Measurements from ENCODE around the gene ELP1.

ELP1 gene

DNA sequence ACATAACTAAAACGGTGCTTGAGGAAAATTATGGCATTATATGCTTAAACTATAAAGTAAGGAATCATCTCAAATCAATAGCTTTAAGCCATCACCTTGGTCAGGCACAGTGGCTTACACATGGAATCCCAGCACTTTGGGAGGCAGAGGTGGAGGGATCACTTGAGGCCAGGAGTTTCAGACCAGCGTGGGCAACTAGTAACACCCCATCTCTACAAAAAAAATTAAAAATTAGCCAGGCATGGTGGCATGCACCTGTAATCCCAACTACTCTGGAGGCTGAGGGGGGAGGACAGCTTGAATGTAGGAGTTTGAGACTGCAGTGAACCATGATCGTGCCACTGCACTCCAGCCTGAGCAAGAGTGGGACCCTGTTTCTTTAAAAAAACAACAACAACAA is 49.2 kb downstream of the ELP1 start:
- no peak overlapping the region for H3K9ac ChIP-seq (ENCODE audit: low read depth, low read length)
- no peak overlapping the region for H3K4me2 ChIP-seq (ENCODE audit: insufficient read depth, low read length)
- H3K36me3 ChIP-seq (ENCODE audit: insufficient read depth, low read length) = peaks cover 60% of the 10 kb centered on the region
- no peaks in the 10 kb centered on the region for H4K20me1 ChIP-seq (ENCODE audit: insufficient read depth, low read length)
- no peak overlapping the region for H3K4me3 ChIP-seq (ENCODE audit: low read depth in 1 of 2, low read length in 2 of 2)
- no peak overlapping the region for H3K27ac ChIP-seq (ENCODE audit: low read length)
- H3K4me1 ChIP-seq (ENCODE audit: insufficient read depth, low read length) = no peaks in the 10 kb centered on the region
- H3K79me2 ChIP-seq (ENCODE audit: insufficient read depth, low read length) = no peaks in the 10 kb centered on the region
- ATAC-seq (ENCODE audit: insufficient read depth, low read depth) = no peak
- DNase-seq = no peak
- no peaks in the 10 kb centered on the region for H3K27me3 ChIP-seq (ENCODE audit: insufficient read depth, low read length, poor library complexity)
- TF ChIP-seq, protein P1, sequence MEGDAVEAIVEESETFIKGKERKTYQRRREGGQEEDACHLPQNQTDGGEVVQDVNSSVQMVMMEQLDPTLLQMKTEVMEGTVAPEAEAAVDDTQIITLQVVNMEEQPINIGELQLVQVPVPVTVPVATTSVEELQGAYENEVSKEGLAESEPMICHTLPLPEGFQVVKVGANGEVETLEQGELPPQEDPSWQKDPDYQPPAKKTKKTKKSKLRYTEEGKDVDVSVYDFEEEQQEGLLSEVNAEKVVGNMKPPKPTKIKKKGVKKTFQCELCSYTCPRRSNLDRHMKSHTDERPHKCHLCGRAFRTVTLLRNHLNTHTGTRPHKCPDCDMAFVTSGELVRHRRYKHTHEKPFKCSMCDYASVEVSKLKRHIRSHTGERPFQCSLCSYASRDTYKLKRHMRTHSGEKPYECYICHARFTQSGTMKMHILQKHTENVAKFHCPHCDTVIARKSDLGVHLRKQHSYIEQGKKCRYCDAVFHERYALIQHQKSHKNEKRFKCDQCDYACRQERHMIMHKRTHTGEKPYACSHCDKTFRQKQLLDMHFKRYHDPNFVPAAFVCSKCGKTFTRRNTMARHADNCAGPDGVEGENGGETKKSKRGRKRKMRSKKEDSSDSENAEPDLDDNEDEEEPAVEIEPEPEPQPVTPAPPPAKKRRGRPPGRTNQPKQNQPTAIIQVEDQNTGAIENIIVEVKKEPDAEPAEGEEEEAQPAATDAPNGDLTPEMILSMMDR (IDR thresholded peaks at IDR 0.05; ENCODE audit: borderline replicate concordance, extremely low read depth, low read length, poor library complexity, severe bottlenecking) = no peak
- TF ChIP-seq EZH2 (IDR thresholded peaks at IDR 0.05; ENCODE audit: borderline replicate concordance, low read depth, low read length, severe bottlenecking) = no peak
- no peaks in the 10 kb centered on the region for H3K9me3 ChIP-seq (ENCODE audit: insufficient read depth, low read length, severe bottlenecking)
- no peak overlapping the region for H2AFZ ChIP-seq (ENCODE audit: low read depth, low read length)

DNA sequence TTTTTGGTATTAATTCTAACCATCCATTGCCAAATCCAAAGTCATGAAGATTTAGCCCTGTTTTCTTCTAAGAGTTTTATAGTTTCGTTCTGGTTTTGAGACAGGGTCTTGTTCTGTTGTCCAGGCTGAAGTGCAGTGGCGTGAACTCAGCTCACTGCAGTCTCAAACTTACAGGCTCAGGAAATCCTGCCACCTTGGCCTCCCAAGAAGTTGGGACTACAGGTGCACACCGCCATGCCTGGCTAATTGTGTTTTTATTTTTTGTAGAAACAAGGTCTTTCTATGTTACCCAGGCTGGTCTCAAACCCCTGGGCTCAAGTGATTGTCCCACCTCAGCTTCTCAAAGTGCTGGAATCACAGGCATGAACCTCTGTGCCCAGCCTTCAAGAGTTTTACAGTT is 50.8 kb downstream of the ELP1 start:
- TF ChIP-seq, protein P1 (IDR thresholded peaks at IDR 0.05; ENCODE audit: borderline replicate concordance, extremely low read depth, low read length, poor library complexity, severe bottlenecking) = no peak
- no peak for TF ChIP-seq EZH2 (IDR thresholded peaks at IDR 0.05; ENCODE audit: borderline replicate concordance, low read depth, low read length, severe bottlenecking)
- Histone ChIP-seq H3K27me3 (ENCODE audit: insufficient read depth, low read length, poor library complexity) (no peaks in the 10 kb centered on the region), H3K9me3 (ENCODE audit: insufficient read depth, low read length, severe bottlenecking) (no peaks in the 10 kb centered on the region), H3K4me2 (ENCODE audit: insufficient read depth, low read length) (no peak overlapping the region), H3K9ac (ENCODE audit: low read depth, low read length) (no peak overlapping the region), H3K36me3 (ENCODE audit: insufficient read depth, low read length) (peaks cover 60% of the 10 kb centered on the region), H2AFZ (ENCODE audit: low read depth, low read length) (no peak overlapping the region), H4K20me1 (ENCODE audit: insufficient read depth, low read length) (no peaks in the 10 kb centered on the region), H3K4me3 (ENCODE audit: low read depth in 1 of 2, low read length in 2 of 2) (no peak overlapping the region), H3K4me1 (ENCODE audit: insufficient read depth, low read length) (no peaks in the 10 kb centered on the region), H3K27ac (ENCODE audit: low read length) (no peak overlapping the region), H3K79me2 (ENCODE audit: insufficient read depth, low read length) (no peaks in the 10 kb centered on the region)
- ATAC-seq (ENCODE audit: insufficient read depth, low read depth) (no peak), DNase-seq (no peak)

DNA sequence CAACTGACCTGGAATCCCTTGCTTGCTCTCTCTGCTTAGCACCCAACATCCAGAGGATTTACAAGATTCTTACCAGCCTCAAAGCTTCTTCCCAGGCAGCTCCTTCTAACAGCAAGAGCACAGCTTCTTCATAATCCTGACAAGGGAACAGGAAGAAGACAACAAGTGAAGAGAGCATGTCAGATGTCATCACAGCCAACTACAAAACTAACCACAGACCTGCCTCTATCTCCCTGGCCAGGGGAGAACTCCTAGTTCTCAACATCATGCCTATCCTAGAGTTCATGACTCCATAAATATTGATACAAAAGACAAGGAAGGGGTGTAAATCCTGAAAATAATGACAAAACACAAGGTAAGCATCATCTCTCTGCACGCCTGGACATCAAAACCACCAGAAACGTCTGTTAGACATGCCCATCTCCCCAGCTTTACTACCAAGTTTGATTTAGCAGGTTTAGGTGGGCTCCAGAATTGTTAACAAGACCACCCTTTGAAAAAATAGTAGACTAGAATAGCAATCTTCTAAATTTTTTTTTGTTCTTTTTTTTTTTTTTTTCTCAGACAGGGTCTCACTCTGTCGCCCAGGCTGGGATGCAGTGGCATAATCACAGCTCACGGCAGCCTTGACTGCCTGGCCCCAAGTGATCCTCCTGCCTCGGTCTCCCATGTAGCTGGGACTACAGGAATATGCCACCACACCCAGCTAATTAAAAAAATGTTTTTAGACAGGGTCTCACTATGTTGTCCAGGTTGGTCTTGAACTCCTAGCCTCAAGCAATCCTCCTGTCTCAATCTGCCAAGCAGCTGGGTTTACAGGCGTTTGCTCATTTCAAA is 51.7 kb downstream of the ELP1 start:
- Histone ChIP-seq H3K9ac (ENCODE audit: low read depth, low read length) (no peak overlapping the region), H3K4me2 (ENCODE audit: insufficient read depth, low read length) (no peak overlapping the region), H2AFZ (ENCODE audit: low read depth, low read length) (no peak overlapping the region), H3K9me3 (ENCODE audit: insufficient read depth, low read length, severe bottlenecking) (no peaks in the 10 kb centered on the region), H3K4me3 (ENCODE audit: low read depth in 1 of 2, low read length in 2 of 2) (no peak overlapping the region), H3K79me2 (ENCODE audit: insufficient read depth, low read length) (no peaks in the 10 kb centered on the region), H3K4me1 (ENCODE audit: insufficient read depth, low read length) (no peaks in the 10 kb centered on the region), H3K27ac (ENCODE audit: low read length) (no peak overlapping the region), H3K27me3 (ENCODE audit: insufficient read depth, low read length, poor library complexity) (no peaks in the 10 kb centered on the region), H4K20me1 (ENCODE audit: insufficient read depth, low read length) (no peaks in the 10 kb centered on the region), H3K36me3 (ENCODE audit: insufficient read depth, low read length) (peaks cover 61% of the 10 kb centered on the region)
- ATAC-seq (ENCODE audit: insufficient read depth, low read depth) = no peak
- TF ChIP-seq, protein P1 (IDR thresholded peaks at IDR 0.05; ENCODE audit: borderline replicate concordance, extremely low read depth, low read length, poor library complexity, severe bottlenecking) = no peak
- TF ChIP-seq EZH2 (IDR thresholded peaks at IDR 0.05; ENCODE audit: borderline replicate concordance, low read depth, low read length, severe bottlenecking) = no peak
- no peak for DNase-seq

All from DND-41 (cell line).